Measurements from ENCODE around the gene C20orf96. TPM values are rescaled to one million over a fixed set of nuclear protein-coding genes. Genes with fewer than 3 reads are reported as not detected.
"Not testable (repeated sequence)": the region's sequence is repeated elsewhere in the genome, so short reads cannot be mapped to it uniquely, and the experiment has no call there.

The C20orf96 gene, protein sequence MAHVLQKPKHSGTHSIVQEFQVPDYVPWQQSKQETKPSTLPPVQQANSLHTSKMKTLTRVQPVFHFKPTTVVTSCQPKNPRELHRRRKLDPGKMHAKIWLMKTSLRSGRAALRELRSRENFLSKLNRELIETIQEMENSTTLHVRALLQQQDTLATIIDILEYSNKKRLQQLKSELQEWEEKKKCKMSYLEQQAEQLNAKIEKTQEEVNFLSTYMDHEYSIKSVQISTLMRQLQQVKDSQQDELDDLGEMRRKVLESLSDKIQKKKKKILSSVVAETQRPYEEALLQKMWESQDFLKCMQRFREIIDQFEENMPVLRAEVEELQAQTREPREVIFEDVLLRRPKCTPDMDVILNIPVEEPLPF
- polyA plus RNA-seq (2013, experiment 1 of 2; ENCODE audit: insufficient read length), result 13.9 TPM
- polyA plus RNA-seq (2013, experiment 2 of 2; ENCODE audit: insufficient read length), result 13.8 TPM

DNA sequence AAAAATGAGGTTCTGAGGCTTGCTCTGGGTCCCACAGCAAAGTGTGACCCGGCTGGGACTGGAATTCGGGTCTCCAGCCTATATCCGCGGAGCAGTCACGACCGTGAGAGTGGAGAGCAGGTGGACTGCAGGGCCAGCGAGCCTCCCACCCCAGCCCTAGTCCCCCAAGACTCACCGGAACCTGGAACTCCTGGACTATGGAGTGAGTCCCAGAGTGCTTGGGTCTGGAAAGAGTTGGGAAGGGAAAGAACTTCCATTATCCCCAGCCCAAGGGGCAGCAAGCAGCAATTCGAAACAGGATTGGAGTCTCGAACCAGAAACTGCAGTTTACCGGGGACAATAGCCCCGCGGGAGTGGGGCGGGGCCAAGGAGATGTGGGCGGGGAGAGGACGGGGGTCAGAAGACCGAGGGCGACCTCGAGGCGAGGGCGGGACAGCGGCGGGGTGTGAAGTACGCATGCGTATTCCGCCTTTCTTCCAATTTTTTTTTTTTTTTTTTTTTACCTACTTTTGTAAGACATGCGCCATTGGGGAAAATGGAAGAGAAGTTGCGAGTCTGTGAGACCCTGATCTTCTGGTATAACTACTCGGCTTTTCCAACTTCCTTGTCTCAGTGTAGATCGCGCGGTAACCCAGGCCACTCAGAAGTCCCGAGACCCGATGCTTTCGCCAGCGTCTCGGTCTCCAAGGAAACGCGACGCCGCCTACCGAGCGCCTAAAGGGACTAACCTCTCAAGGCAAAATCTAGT is at the start of gene C20orf96:
TSS of gene C20orf96 (minus strand) at position 667 of the 748 bp plus-strand sequence. CDS start at position 527, 140 bp downstream.
- DNase-seq, result peak; percentile 93

DNA sequence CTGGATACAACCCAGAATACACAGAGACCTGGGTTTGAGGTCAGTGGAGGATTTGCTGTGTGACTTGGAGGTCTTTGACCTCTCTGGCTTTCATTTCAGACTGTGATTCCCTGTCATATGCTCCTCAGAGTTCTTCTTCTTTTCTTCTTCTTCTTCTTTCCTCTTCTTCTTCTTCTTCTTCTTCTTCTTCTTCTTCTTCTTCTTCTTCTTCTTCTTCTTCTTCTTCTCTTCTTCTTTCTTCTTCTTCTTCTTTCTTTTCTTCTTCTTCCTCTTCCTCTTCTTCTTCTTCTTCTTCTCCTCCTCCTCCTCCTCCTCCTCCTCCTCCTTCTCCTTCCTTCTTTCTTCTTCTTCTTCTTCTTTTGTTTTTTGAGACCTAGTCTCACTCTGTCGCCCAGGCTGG is 45.5 kb upstream of the C20orf96 start:
- DNase-seq, result not testable (repeated sequence)

DNA sequence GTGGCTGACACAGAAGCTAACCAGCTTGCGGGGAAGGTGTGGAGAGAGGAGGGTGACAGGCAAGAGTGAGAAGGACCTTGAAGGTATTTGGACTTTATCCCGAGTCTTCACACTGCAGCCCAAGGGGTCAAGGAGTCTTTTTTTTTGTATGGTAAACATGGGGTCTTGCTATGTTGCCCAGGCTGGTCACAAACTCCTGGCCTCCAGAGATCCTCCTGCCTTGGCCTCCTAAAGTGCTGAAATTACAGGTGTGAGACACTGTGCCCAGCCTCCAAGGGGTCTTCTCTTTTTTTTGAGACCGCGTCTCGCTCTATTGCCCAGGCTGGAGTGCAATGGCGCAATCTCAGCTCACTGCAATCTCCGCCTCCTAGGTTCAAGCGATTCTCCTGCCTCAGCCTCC is 44.0 kb upstream of the C20orf96 start:
- DNase-seq, result no peak

DNA sequence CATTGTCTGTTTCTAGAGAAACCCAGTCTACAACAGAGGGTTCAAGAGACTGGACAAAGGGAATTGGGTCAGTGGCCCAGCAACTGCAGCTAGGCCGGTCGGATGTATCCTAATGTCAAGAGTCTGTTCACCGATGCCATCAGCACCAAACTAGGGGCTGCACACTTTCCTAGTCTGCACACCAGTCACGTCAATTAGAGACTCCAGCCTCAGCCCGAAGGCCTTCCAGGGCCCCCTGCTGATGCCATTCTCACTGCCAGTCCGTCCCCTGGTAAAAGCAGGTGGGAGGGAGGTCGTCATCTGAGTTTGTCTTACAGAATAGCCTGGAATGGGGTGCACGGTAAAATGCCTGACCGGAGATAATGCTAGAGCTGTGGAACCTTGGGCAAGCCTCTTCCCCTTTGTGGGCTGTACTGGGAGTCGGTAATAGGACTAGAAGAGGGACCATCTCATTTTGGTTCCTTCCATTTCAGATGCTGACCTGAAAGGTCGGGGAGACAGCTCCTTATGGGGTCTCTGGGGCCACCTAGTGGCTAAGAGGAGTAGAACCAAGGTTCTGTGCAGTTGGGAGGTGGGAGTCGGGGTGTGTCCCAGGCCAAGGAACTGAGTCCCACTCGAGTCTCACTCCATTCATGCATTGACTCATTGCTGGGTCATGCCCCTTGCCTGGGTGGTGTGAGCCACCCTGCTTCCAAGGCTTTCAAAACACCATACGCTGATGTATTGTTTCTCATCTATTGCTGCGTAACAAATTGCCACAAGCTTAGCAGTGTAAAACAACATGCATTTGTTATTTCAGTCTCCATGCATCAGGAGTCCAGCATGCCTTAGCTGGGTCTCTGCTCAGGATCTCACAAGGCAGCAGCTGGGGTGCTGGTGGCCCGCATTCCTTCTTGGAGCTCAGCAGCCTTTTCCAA is 39.9 kb upstream of the C20orf96 start:
- peak; percentile 71 for DNase-seq

DNA sequence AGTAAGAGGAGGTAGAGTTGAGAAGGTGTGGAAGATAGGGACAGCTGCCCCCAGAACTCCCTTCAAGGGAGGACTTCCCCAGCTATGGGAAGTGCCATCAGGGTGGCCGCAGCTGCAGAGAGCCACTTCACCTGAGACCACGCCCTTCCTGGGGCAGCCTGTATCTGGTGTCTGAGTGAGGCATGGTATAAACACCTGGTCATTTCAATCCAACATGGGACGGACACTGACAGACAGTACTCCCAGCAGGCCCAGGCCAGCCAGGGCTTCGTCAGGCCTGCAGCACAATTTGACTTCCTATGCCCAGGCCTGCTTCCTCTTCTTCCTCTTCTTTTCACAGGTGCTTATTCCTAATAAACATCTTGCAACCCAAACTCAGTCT is 39.3 kb upstream of the C20orf96 start:
- DNase-seq, result no peak

DNA sequence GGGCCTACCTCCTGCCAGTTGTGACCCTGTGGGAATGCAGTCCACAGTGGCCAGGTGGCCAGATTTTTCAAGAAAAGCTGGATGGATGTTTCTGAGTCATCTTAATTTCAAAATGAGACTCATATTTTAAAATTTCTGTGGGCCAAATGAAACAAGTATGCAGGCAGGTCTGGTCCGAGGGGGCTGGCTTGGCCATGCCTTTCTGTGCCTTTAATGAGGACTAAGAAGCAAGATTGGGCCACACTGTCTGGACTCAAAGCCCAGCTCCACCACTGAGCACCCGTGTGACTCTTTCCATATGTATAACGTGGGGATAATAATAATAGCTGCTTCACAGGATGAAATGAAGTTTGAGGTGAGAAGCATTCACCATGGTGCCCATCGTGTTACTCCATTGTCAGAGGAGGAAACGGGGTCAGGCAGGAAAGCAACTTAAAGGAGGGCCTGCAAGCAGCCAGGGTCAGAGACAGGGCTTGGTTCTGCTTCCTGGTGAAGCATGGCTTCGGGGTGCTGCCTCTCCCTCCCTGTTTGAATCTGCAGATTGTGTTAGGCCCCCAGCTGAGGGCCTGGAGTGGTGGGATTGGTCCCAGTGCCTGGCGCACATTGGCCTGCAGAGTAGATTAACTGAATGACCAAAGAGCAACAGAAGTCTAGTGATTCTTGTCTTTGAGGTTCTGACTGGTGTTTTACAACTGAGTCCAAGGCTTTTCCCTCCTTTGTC is 38.6 kb upstream of the C20orf96 start:
- DNase-seq, result no peak

DNA sequence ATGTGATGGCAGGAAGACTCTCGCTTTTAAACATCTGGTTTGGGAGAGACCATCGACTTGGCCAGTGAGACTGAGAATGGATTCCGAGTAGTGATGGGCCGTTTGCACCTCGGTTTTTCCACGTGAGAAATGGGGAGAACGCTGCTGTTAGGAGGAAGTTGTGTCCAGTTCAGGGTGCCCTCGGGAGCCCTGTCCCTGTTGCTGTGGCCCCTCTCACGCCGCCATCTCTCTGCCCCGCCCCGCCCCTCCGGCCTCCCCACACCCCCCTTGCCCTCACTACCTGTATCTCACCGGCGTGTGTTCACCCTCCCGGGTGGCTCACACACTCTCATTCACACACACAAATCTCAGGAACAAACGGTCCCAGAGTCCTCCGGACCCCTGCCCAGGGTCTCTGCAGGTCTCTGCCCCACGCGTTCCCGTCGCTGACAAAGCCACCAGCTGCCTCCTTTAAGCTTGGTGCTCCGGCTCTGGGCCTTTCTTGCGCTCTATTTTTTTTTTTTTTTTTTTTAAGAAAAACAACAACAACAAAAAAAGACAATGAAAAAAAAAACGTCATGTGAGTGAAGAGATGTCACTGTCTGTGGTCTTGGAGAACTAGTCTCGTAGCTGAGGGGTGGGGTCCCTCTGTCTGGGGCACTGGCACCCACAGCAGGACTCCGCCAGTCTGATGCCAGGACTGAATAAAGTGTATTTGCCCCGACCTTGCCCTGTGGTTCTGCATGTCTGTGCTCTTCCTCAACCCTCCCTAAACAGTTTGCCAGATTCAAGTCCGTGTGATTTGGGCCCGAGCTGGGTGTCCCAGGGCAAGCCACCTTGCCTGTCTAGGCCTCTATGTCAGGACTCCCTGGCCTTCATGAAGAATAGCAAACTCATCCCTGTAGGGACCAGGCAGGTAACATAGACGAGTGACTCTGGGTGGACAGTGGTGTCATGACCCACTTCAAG is 37.8 kb upstream of the C20orf96 start:
- DNase-seq, result no peak

DNA sequence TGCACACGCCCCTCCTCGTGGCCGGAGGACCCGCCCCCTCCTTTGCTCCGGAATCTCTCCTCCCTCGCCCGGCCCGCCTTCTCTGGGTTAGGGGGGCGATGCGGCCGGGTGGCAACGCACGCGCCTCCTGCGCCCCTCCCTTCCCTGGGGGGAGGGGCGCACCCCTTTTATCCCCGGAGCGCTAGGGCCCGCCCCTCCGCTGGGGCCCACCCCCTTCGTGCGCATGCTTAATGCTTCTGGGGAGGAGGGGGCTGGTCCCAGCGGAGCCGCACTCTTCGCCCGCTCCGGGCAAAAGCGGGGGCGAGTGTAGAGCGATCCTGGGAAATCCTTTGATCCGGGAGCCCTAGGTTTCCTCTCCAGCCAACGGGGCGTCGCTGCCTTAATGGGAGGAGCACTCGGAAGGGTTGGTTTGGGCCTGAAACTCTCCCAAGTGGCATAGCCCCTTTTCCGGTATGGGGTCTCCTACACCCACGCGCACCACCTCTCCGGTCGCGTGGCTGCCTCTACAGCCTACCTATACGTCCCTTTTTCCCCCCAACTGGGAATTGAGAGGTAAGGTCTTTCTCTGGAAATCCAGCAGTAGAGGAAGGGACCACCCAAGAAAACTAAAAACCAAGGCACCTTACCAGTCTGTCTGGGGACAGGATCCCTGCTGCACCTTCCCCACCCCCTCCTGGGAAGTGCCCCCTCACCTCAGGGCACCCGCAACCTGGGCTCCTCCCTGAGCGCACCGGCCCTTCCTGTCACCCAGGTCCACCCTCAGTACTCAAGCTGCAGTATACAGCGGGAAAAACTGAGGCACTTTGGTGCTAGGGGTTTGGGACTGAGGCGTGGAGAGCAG is 36.9 kb upstream of the C20orf96 start:
- DNase-seq, result peak; percentile 97

DNA sequence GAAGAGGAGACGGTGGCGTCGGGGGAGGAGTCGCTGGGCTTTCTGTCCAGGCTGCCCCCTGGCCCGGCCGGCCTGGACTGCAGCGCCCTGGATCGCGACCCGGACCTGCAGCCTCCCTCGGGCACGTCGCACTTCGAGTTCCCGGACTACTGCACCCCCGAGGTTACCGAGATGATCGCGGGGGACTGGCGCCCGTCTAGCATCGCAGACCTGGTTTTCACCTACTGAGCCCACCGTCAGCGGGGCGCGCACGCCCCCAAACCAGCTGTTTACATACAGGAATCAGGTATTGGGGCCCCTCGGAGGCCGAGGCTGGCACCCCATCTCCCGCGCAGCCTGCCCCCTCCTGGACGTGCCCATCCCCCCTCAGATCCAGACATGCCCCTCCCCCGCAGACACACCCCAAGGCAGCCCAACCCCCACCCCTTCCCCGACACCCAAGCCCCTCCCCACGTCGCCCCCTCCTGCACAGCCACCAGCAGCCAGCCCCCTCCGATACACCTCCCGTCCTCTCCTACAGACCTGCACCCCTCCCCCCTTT is 36.2 kb upstream of the C20orf96 start:
- DNase-seq, result no peak

DNA sequence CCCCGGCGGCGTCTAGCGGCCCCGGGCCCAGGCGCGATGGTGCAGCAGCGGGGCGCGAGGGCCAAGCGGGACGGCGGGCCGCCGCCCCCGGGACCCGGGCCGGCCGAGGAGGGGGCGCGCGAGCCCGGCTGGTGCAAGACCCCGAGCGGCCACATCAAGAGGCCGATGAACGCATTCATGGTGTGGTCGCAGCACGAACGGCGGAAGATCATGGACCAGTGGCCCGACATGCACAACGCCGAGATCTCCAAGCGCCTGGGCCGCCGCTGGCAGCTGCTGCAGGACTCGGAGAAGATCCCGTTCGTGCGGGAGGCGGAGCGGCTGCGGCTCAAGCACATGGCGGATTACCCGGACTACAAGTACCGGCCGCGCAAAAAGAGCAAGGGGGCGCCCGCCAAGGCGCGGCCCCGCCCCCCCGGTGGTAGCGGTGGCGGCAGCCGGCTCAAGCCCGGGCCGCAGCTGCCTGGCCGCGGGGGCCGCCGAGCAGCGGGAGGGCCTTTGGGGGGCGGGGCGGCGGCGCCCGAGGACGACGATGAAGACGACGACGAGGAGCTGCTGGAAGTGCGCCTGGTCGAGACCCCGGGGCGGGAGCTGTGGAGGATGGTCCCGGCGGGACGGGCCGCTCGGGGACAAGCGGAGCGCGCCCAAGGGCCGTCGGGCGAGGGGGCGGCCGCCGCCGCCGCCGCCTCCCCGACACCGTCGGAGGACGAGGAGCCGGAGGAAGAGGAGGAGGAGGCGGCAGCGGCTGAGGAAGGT is 35.5 kb upstream of the C20orf96 start:
- peak; percentile 65 for DNase-seq

DNA sequence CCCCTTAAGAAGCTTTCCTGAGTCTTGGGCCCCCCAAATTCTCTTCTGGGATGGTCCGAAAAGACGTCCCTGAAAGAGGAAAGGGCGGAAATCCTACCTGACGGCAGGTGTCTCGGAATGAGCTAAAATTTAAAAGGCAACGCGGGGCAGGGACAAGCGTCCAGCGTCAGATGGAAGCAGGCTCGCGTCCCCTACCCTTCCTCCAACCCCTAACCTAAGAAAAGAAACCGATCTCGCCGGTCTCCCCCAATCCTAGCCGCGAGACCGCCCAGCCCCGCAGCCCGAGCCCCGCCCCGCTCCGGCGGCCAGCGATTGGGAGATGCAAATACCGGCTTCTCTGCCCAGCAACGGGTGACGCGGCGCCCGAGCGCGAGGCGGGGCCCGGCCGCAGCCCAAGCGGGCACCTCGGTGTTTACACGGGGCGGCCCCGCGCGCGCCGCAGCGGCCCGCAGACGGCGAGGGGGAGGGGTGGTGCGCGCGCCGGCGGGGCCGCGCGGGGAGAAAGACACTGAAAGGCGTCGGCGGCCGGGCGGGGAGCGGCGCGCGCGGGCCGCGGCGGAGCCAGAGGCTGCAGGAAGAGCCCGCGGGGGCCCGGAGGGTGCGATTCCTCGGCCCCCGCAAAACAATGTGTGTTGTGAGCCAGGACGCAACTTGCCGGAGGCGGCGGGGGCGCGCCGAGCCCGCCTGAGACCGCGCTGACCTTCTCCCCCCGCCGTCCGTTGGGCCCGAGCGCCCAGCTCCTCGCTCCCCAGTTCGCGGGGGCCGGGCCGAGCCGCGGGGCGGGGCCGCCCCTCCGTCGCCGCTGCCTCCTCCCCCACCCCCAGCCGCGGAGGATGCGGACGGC is 34.7 kb upstream of the C20orf96 start, which contains the start of gene SOX12:
TSS of gene SOX12 (plus strand) at position 508 of the 844 bp plus-strand sequence. CDS start 373 bp downstream, outside the sequence.
- peak; percentile 94 for DNase-seq

DNA sequence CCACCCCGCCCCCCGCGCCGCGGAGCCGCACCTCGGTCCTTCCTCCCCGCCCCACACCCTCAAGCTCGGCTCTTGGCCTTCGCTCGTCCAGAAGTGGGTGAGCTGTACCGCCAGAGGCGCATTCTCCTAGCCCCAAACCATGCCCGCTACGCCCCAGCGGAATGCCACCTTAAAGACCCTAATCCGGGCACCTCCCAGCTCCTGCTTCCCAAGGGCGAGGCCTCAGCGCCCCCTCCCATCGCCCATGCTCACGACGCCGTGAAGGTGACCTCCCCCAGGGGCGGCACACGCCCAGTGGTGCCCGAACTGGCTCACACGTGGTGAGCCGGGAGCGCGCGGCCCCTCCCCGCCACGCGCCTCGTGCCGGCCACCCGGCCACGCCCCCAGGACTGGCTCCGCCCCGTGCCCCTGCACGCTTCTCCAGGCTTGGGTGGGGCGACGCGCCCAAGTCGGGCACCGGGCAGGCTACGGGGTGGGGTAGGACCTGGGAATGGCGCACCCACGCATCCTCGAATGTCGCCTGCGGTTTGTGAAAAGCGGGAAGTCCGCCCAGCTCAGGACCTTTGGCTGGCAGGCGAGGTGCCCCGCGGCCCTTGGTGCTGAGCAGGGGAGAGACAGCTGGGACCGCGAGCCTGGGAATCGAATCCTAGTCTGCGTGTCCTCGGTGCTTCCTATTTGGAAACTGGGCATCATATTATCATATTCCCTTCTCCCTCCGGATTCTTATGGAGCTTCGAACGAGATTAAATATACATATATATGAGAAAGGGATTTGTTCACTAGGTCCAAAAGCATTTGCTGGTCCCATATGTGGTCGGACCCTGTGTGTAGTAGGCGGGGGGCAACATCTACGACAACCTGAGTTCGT is 33.9 kb upstream of the C20orf96 start:
- DNase-seq, result peak; percentile 85

DNA sequence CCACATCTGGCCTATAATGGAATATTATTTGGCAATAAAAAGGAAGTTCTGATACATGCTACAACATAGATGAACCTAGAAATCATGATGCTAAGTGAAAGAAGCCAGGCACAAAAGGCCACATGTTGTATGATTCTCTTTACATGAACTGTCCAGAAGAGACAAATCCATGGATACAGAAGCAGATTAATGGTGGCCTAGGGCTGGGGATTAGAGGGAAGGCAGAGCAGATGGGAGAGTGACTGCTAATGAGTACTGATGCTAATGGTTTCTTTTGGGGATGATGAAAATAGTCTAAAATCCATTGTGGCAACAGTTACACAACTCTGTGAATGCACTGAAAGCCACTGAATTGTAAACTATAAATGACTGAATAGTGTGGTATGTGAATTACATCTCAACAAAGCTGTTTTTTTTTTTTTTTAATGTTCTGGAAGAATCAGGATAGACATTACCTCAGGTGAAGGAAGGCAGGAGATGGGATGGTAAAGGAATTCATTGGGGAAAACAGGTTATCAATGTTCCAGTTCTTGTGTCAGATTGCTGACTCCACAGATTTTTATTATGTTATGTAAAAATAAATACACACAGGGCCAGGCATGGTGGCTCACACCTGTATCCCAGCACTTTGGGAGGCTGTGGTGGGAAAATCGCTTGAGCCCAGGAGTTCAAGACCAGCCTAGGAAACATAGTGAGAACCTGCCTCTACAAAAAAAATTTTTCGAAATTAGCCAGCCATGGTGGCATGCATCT is 25.9 kb upstream of the C20orf96 start:
- peak; percentile 70 for DNase-seq

DNA sequence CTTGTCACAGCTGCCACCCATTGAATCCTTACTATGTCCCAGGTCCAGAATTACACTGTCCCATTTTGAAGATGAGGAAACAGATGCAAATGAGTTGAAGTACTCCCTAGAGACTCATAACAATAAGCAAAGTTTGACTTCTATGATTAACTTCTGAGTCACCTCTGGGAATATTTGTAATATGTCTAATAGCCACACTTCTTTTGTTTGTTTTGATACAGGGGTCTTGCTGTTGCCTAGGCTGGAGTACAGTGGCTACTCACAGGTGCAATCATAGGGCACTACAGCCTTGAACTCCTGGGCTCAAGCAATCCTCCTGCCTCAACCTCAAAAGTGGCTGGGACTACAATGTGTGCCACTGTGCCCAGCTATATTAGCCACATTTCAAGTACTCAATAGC is 23.4 kb upstream of the C20orf96 start:
- DNase-seq, result peak; percentile 50

DNA sequence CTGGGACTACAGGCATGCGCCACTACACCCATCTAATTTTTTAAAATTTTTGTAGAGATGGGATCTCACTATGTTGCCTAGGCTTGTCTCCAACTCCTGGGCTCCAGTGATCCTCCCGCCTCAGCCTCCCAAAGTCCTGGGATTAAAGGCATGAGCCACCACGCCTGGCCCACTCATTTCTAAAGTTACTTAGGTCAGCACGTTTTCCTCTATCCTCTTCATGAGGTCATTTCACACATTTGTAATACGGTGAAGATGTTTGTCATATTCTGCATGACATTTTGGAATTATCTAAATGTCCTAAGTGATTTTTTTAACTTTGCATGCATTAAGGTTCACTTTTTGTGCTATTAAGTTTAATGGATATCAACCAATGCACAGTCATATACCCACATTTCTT is 22.9 kb upstream of the C20orf96 start:
- no peak for DNase-seq

DNA sequence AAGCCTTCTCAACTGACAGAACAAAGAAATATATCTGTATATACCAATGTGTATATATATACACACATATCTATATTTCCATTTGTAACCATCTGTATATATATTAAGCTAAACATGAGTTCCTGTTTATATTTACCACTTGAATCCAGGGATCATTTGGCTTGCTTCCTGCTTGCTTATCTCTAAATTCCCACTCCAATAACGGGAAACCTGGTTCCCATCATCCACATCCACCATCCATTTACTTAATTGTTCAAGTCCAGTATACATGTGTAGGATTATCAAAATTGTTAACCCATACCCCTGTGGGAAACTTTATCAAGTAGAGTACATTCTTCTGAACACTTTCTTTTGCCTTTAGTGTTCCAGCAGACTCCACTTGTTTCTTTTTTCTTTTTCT is 22.3 kb upstream of the C20orf96 start:
- no peak for DNase-seq
